ENCODE measurements around the gene TEN1. TPM values are rescaled to one million over a fixed set of nuclear protein-coding genes. Genes with fewer than 3 reads are reported as not detected.

Gene TEN1
- total RNA-seq, 1 donor from 2014 or later: 20.7 TPM

GRCh38 chr17:76005263-76006149 is 26.5 kb downstream of the TEN1 start:
- DNase-seq (ENCODE audit: low read depth in 2 of 2): peak; percentile 30 to 67

DNA sequence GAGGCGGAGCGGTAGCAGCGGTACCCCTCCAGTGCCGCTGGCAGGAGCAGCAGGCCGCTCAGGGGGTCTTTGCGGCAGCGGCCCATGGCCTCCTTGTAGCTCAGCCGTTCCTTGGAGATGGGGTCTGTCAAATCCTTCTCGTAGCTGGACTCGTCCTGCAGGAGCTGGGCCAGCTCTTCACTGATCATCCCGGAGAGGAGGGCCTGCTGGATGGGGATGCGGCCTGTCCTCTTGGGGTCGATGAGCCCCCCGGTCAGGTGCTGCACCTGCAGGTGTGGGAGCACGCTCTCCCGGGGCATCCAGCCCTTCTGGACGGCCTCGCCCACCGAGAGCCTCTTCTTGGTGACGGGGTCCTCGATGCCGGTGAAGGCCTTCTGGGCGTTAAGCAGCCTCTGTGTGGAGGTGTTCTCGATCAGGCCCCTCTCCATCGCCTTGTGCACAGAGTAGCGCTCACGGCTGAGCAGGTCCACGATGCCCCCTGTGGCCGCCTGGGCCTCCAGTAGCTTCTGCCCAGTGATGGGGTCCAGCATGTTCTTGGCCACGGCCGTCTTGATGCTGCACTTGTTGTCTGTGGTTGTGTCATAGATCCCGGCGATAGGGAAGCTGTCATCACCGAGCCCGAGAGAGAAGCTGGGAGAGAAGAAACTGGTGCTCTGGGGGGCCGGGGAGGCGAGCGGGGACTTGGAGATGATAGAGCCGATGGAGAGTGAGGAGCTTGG is 28.2 kb downstream of the TEN1 start:
- DNase-seq (ENCODE audit: low read depth in 2 of 2): no peak

GRCh38 chr17:76007850-76008165 is 28.8 kb downstream of the TEN1 start:
- no peak for DNase-seq (ENCODE audit: low read depth in 2 of 2)

GRCh38 chr17:76008208-76008607 is 29.2 kb downstream of the TEN1 start:
- no peak for DNase-seq (ENCODE audit: low read depth in 2 of 2)

- no peak for DNase-seq (ENCODE audit: low read depth in 2 of 2)
Measured at GRCh38 chr17:76008630-76009425, 29.8 kb downstream of the TEN1 start.

DNA sequence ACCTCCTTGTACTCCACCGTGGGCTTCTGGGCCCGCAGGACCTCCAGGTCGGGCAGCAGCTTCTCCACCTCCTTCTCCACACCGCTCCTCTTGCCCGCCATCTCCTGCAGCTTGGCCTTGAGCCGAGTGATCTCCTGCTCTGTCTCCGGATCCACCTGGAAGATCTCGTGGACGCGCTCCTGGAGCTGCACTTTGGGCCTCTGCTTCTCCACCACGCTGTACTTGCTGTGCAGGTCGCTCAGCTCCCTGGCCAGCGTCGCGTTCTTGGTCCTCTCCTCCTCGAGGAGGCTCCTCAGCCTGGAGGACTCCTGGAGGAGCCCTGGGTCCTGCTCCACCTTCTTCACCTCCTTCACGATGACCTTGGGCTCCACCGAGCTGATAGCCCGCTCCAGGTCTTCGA is 30.4 kb downstream of the TEN1 start:
- DNase-seq (ENCODE audit: low read depth in 2 of 2): no peak

- no peak for DNase-seq (ENCODE audit: low read depth in 2 of 2)
Measured at GRCh38 chr17:76009969-76010661, 31.1 kb downstream of the TEN1 start.

DNA sequence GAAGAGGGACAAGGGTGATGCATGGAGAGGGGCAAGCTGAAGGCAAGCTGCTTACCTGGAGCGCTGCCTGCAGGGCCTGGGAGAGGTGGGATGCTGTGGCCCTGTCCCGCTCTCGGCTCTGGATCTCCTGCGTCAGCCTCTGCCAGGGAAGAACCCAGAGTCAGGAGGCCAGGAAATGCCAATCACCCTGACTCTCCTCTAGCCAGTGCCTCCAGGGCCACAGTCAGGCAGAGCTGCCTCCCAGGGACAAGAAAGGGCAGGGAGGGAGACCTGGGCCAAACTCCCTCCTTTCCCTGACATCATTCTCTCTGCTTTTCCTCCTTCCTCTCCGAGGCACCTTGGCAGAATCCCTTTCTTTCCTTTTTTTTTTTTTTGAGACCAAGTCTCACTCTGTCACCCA is 32.9 kb downstream of the TEN1 start:
- no peak for DNase-seq (ENCODE audit: low read depth in 2 of 2)

GRCh38 chr17:76013377-76013932 is 34.4 kb downstream of the TEN1 start:
- no peak for DNase-seq (ENCODE audit: low read depth in 2 of 2)

DNA sequence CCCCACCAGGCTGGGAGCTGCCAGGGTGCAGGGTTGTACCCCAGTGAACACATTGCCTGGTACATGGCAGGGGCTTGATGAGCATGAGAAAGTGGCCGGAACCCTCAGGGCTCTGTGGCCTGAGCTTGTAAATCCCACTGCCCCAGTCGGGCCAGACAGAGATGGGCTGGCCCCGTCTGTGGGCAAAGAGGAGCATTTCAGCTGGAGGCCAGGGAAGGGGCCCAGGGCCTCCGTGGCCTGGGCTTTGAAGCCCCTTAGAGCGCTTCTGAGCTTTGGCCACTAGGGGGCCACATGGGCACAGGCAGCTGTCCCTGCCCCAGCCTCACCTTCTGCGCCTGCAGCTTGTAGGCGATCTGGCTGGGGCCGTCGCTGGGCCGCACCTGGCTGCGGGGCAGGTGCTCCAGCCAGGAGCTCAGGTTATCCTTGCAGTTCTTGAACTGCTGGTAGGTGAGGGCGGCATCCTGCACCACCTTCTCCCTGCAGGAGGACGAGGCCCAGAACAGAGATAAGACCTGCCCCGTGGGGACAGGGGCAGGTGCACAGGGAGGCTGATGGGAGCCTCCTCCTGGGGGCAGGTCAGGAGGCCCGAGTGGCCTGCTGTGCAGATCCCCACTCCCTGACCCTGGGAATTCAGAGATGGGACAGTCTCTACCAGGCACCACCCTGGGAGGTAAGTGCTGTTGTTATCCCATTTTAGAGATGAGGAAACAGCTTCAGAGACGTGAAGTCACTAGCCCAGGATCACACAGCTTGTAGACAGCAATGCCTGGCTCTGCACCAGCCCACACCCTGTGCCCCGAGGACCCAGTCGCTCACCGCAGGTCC is 35.3 kb downstream of the TEN1 start:
- DNase-seq (ENCODE audit: low read depth in 2 of 2): peak; percentile 56 to 78

GRCh38 chr17:76014925-76015261 is 35.9 kb downstream of the TEN1 start:
- no peak for DNase-seq (ENCODE audit: low read depth in 2 of 2)

- no peak for DNase-seq (ENCODE audit: low read depth in 2 of 2)
Measured at GRCh38 chr17:76017481-76018339, 38.7 kb downstream of the TEN1 start.

- DNase-seq (ENCODE audit: low read depth in 2 of 2): no peak
Measured at GRCh38 chr17:76018340-76018680, 39.3 kb downstream of the TEN1 start.

GRCh38 chr17:76018801-76019200 is 39.8 kb downstream of the TEN1 start:
- no peak for DNase-seq (ENCODE audit: low read depth in 2 of 2)

- no peak for DNase-seq (ENCODE audit: low read depth in 2 of 2)
Measured at GRCh38 chr17:76019833-76020467, 40.9 kb downstream of the TEN1 start.

- no peak for DNase-seq (ENCODE audit: low read depth in 2 of 2)
Measured at GRCh38 chr17:76022285-76022684, 43.2 kb downstream of the TEN1 start.

GRCh38 chr17:76022973-76023899 is 44.2 kb downstream of the TEN1 start:
- DNase-seq (ENCODE audit: low read depth in 2 of 2): no peak

DNA sequence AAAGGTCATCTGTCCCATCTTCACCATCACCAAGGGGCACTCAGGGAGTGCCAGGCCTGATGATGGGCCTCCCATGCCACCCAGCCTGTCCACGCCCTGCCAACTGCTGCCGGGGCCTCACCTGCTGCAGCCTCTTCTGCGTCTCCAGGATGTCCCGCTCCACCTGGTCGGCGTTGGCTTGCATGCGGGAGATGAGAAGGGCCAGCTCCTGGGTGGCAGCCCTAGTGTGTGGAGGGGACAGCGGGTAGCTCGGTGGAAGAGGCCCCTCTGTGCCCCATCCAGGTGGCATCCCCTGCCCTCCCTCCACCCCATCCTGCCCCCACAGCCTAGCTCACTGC is 44.8 kb downstream of the TEN1 start:
- no peak for DNase-seq (ENCODE audit: low read depth in 2 of 2)

Data from dermis microvascular lymphatic vessel endothelial cell (primary cell).